ENCODE measurements around the gene RSPO1. TPM values are rescaled to one million over a fixed set of nuclear protein-coding genes. Genes with fewer than 3 reads are reported as not detected.

Gene RSPO1
- total and polyA plus RNA-seq, 10 of the 15 experiments (the other 5 are each of a cell fraction or from before 2014, with no cell fraction given) = not detected

DNA sequence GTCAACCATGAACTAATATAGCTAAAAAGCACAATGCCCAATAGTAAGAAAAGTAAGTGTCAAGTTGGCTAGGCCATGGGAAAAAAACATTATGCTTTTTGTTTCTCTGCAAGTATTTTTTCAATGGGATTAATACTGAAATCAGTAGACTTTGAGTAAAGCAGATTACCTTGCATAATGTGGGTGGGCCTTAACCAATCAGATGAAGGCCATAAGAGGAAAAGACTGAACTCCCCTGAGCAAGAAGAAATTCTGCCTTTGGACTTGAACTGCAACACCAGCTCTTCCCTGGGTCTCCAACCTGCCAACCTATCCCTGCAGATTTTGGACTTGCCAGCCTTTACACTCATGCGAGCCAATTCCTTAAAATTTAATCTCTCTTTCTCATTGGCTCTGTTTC, 6.4 kb upstream of the RSPO1 start (continued):
- TF ChIP-seq, protein P1, sequence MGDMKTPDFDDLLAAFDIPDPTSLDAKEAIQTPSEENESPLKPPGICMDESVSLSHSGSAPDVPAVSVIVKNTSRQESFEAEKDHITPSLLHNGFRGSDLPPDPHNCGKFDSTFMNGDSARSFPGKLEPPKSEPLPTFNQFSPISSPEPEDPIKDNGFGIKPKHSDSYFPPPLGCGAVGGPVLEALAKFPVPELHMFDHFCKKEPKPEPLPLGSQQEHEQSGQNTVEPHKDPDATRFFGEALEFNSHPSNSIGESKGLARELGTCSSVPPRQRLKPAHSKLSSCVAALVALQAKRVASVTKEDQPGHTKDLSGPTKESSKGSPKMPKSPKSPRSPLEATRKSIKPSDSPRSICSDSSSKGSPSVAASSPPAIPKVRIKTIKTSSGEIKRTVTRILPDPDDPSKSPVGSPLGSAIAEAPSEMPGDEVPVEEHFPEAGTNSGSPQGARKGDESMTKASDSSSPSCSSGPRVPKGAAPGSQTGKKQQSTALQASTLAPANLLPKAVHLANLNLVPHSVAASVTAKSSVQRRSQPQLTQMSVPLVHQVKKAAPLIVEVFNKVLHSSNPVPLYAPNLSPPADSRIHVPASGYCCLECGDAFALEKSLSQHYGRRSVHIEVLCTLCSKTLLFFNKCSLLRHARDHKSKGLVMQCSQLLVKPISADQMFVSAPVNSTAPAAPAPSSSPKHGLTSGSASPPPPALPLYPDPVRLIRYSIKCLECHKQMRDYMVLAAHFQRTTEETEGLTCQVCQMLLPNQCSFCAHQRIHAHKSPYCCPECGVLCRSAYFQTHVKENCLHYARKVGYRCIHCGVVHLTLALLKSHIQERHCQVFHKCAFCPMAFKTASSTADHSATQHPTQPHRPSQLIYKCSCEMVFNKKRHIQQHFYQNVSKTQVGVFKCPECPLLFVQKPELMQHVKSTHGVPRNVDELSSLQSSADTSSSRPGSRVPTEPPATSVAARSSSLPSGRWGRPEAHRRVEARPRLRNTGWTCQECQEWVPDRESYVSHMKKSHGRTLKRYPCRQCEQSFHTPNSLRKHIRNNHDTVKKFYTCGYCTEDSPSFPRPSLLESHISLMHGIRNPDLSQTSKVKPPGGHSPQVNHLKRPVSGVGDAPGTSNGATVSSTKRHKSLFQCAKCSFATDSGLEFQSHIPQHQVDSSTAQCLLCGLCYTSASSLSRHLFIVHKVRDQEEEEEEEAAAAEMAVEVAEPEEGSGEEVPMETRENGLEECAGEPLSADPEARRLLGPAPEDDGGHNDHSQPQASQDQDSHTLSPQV (IDR thresholded peaks at IDR 0.05) = no peak
- no peak for TF ChIP-seq NRF1 (conservative IDR thresholded peaks at IDR 0.05; ENCODE audit: low read depth, low read length)
- no peak for TF ChIP-seq NFYB (IDR thresholded peaks at IDR 0.05; ENCODE audit: insufficient read depth, low read depth, low read length)
- TF ChIP-seq TAF1 (IDR thresholded peaks at IDR 0.05; ENCODE audit: borderline replicate concordance, low read depth, low read length) = no peak
- TF ChIP-seq CREM (IDR thresholded peaks at IDR 0.05; ENCODE audit: low read depth) = no peak

DNA sequence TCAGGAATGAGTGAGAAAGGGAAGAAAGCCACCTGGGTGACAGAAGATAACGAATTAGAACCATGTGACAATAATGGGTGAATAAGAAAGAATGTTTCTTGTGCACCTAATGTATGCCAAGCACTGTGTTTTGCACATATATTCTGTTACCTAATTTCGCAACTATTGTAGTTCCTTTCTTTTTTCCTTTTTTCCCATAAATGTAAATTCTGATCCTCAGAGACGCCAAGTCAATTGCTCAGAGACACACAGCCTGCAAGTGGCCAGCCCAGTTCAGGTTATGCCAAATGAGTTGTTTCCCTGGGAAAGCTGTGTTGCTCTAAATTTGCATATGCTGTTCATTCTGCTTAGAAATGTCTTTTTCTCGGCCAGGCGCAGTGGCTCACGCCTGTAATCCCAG, 1.7 kb upstream of the RSPO1 start:
- H3K27me3 ChIP-seq (replicated peaks in 1 of 2; ENCODE audit: control insufficient read depth in 2 of 2, insufficient read depth in 2 of 2, low read length in 1 of 2) = peaks cover 23 to 29% of the 10 kb centered on the region in 2 experiments
- RAD21 ChIA-PET (ENCODE audit: unreplicated experiment) = no interaction called here
- TF ChIP-seq STAT1 (conservative IDR thresholded peaks at IDR 0.05) = no peak
- no peak for TF ChIP-seq BCL11A (IDR thresholded peaks at IDR 0.05; ENCODE audit: low read depth, low read length)
- no peak for TF ChIP-seq TCF12 (IDR thresholded peaks at IDR 0.05; ENCODE audit: low read depth, low read length)
- no peak for TF ChIP-seq KLF5 (IDR thresholded peaks at IDR 0.05; ENCODE audit: partially characterized antibody)
- TF ChIP-seq IRF4 (IDR thresholded peaks at IDR 0.05; ENCODE audit: low read depth, low read length) = no peak
- TF ChIP-seq, protein P2, sequence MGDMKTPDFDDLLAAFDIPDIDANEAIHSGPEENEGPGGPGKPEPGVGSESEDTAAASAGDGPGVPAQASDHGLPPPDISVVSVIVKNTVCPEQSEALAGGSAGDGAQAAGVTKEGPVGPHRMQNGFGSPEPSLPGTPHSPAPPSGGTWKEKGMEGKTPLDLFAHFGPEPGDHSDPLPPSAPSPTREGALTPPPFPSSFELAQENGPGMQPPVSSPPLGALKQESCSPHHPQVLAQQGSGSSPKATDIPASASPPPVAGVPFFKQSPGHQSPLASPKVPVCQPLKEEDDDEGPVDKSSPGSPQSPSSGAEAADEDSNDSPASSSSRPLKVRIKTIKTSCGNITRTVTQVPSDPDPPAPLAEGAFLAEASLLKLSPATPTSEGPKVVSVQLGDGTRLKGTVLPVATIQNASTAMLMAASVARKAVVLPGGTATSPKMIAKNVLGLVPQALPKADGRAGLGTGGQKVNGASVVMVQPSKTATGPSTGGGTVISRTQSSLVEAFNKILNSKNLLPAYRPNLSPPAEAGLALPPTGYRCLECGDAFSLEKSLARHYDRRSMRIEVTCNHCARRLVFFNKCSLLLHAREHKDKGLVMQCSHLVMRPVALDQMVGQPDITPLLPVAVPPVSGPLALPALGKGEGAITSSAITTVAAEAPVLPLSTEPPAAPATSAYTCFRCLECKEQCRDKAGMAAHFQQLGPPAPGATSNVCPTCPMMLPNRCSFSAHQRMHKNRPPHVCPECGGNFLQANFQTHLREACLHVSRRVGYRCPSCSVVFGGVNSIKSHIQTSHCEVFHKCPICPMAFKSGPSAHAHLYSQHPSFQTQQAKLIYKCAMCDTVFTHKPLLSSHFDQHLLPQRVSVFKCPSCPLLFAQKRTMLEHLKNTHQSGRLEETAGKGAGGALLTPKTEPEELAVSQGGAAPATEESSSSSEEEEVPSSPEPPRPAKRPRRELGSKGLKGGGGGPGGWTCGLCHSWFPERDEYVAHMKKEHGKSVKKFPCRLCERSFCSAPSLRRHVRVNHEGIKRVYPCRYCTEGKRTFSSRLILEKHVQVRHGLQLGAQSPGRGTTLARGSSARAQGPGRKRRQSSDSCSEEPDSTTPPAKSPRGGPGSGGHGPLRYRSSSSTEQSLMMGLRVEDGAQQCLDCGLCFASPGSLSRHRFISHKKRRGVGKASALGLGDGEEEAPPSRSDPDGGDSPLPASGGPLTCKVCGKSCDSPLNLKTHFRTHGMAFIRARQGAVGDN (IDR thresholded peaks at IDR 0.05) = no peak
- TF ChIP-seq, protein P3, sequence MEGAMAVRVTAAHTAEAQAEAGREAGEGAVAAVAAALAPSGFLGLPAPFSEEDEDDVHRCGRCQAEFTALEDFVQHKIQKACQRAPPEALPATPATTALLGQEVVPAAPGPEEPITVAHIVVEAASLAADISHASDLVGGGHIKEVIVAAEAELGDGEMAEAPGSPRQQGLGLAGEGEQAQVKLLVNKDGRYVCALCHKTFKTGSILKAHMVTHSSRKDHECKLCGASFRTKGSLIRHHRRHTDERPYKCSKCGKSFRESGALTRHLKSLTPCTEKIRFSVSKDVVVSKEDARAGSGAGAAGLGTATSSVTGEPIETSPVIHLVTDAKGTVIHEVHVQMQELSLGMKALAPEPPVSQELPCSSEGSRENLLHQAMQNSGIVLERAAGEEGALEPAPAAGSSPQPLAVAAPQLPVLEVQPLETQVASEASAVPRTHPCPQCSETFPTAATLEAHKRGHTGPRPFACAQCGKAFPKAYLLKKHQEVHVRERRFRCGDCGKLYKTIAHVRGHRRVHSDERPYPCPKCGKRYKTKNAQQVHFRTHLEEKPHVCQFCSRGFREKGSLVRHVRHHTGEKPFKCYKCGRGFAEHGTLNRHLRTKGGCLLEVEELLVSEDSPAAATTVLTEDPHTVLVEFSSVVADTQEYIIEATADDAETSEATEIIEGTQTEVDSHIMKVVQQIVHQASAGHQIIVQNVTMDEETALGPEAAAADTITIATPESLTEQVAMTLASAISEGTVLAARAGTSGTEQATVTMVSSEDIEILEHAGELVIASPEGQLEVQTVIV (IDR thresholded peaks at IDR 0.05; ENCODE audit: borderline replicate concordance, partially characterized antibody) = no peak
- TF ChIP-seq POLR2AphosphoS5 (IDR thresholded peaks at IDR 0.05; ENCODE audit: low read length) = no peak
- TF ChIP-seq SPI1 (IDR thresholded peaks at IDR 0.05; ENCODE audit: borderline replicate concordance, insufficient read depth, low read depth, low read length) = no peak

More for the DNA sequence above, 1.7 kb upstream of the RSPO1 start:
- intact Hi-C loops (cut with micrococcal nuclease; ENCODE audit: unreplicated experiment) (no loop called here), in situ Hi-C loops (cut with MboI) (no loop called here)
- Histone ChIP-seq H3K4me1 (ENCODE audit: control insufficient read depth, insufficient read depth, low read length) (no peaks in the 10 kb centered on the region), H3K4me3 (no peak overlapping the region), H4K20me1 (ENCODE audit: control insufficient read depth, insufficient read depth) (no peaks in the 10 kb centered on the region), H3K4me2 (ENCODE audit: control insufficient read depth, insufficient read depth) (no peak overlapping the region), H2AFZ (ENCODE audit: control insufficient read depth, low read depth, low read length) (no peak overlapping the region), H3K36me3 (ENCODE audit: control insufficient read depth in 2 of 2, insufficient read depth in 2 of 2, low read length in 1 of 2) (no peaks in the 10 kb centered on the region), H3K27ac (ENCODE audit: control insufficient read depth, insufficient read depth) (no peak overlapping the region), H3K9me3 (replicated peaks; ENCODE audit: control insufficient read depth, insufficient read depth, low read length) (no peaks in the 10 kb centered on the region), H3K9ac (ENCODE audit: control insufficient read depth, insufficient read depth, low read length) (no peak overlapping the region), H3K79me2 (ENCODE audit: control insufficient read depth, insufficient read depth, low read length) (no peaks in the 10 kb centered on the region)
- DNase-seq (ENCODE audit: low read depth, low spot score) = no peak
- WGBS (ENCODE audit: insufficient coverage, insufficient replicate concordance, low lambda C conversion rate, missing lambda C conversion rate) = 39% methylated on average over 6 of the region's 6 CpGs
- POLR2A ChIA-PET = no interaction called here
- SMC1A ChIA-PET (ENCODE audit: uncharacterized antibody, unreplicated experiment) = no interaction called here
- no peak for FAIRE-seq
- CTCF ChIA-PET = no interaction called here
- ATAC-seq = no peak
- BruUV-seq (replicated peaks) = no TSS peak
